Lung (tissue), 12 donors: ENCODE results near the gene PRDM16. TPM values are rescaled to one million over a fixed set of nuclear protein-coding genes. Genes with fewer than 3 reads are reported as not detected.

Experiments used
- ATAC-seq: fragments of 200-7000 bp; cut with Tn5 transposase; one replicate; pipeline ENCODE4 v1.9.1; 2020; ENCODE audit warnings: moderate number of reproducible peaks; ENCODE audit not compliant: insufficient read depth, low FRiP score
- DNase-seq, 3 donors: peaks; one replicate each; pipeline ENCODE4 v3.0.0-alpha.2; 2013 to 2017
- H3K27ac ChIP-seq, 2 donors: one replicate each; pipeline ENCODE4 v1.5.1; 2013; ENCODE audit warnings: mild to moderate bottlenecking in 2 of 2, moderate library complexity in 2 of 2, control low read depth in 1 of 2, inconsistent platforms in 1 of 2, low read depth in 1 of 2, low read length in 1 of 2
- H3K27me3 ChIP-seq, 3 donors: one replicate each; pipeline ENCODE4 v1.5.1; 2013; ENCODE audit warnings: low read length in 2 of 3; ENCODE audit not compliant: control insufficient read depth in 3 of 3, insufficient read depth in 3 of 3
- H3K36me3 ChIP-seq, 4 donors: one replicate each; pipeline ENCODE4 v1.5.1; 2013; ENCODE audit warnings: low read length in 4 of 4, mild to moderate bottlenecking in 1 of 4, moderate library complexity in 1 of 4; ENCODE audit not compliant: control insufficient read depth in 4 of 4, insufficient read depth in 4 of 4
- H3K4me1 ChIP-seq, 5 donors: one replicate each; pipeline ENCODE4 v1.5.1; 2013; ENCODE audit warnings: low read length in 5 of 5, mild to moderate bottlenecking in 2 of 5, moderate library complexity in 1 of 5; ENCODE audit not compliant: control insufficient read depth in 5 of 5, insufficient read depth in 5 of 5
- H3K4me3 ChIP-seq: one replicate; pipeline ENCODE4 v1.5.1; 2013; ENCODE audit warnings: mild to moderate bottlenecking, control low read depth, moderate library complexity
- H3K9ac ChIP-seq, 2 donors: one replicate each; pipeline ENCODE4 v1.5.1; 2013; ENCODE audit warnings: low read length in 2 of 2, control low read depth in 1 of 2; ENCODE audit not compliant: insufficient read depth in 1 of 2
- H3K9me3 ChIP-seq, 4 donors: one replicate each; pipeline ENCODE4 v1.5.1; 2013; ENCODE audit warnings: low read length in 3 of 4, mild to moderate bottlenecking in 1 of 4, moderate library complexity in 1 of 4; ENCODE audit not compliant: control insufficient read depth in 4 of 4, insufficient read depth in 3 of 4
- WGBS, 2 donors: extraction: QIAGEN DNeasy Blood & Tissue Kit; methylation state at CpG; one replicate each; pipeline ENCODE4 v1.1.7; 2013; 5-methylcytosine and 5-hydroxymethylcytosine counted together
- polyA plus RNA-seq, 2 donors: library from polyadenylated mRNA; stranded (reverse); fragments of 200-250 nt; gene quantifications; one replicate each; pipeline ENCODE4 v1.2.1, GENCODE V29; 2013
- total RNA-seq, 2 donors: library from RNA; depleted of rRNA in 1 of 2; stranded (reverse); fragments of >200 nt in 1 of 2; gene quantifications; one replicate each; pipeline ENCODE4 v1.2.1, GENCODE V29; 2014 to 2021
- TF ChIP-seq, protein P1 (sequence below): IDR thresholded peaks from 2 replicates; pipeline ENCODE4 v1.5.1; 2012; ENCODE audit warnings: mild to moderate bottlenecking; ENCODE audit errors: control extremely low read depth, extremely low read depth
- donor health status: control.
- donor health status: control.
- donor health status: Bipolar disorder and iron deficiency.
- donor health status: healthy.
- donor health status: DM: yes; HTN: yes; CAD: no.

Gene PRDM16
- total and polyA plus RNA-seq, 4 donors, result 2.4 to 36.5 (median 13.1) TPM

DNA sequence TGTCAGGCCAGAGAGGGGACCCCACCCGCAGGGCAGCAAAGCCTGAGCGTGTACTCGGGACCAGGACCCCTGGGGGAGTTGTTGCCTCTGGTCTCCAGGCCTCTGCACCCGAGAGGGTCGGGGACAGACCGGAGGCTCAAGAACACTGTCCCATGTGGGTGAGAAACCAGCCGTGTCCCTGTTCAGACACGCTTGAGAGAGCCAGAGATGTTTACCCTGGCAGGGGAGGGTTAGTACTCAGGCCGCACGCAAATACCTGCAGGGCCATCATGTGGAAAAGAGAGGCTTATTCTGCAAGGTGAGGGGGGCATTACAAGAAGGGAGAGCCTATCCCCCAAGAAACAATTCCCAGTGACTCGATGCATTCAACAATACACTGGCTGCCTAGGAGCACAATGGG lies 311.5 kb downstream of the PRDM16 start:
- no peak overlapping the region for H3K27ac ChIP-seq
- DNase-seq, result no peak
- WGBS, 2 donors, result 66 to 88% methylated on average over 11 of the region's 11 CpGs
- H3K4me1 ChIP-seq, result peaks cover 0 to 5% (median 0%) of the 10 kb centered on the region in 5 donors
- peaks cover 0 to 3% (median 0%) of the 10 kb centered on the region in 3 donors for H3K27me3 ChIP-seq
- ATAC-seq, result no peak
- H3K9ac ChIP-seq, result no peak overlapping the region
- H3K9me3 ChIP-seq, result no peaks in the 10 kb centered on the region
- no peak overlapping the region for H3K4me3 ChIP-seq
- no peaks in the 10 kb centered on the region for H3K36me3 ChIP-seq
- TF ChIP-seq, protein P1, sequence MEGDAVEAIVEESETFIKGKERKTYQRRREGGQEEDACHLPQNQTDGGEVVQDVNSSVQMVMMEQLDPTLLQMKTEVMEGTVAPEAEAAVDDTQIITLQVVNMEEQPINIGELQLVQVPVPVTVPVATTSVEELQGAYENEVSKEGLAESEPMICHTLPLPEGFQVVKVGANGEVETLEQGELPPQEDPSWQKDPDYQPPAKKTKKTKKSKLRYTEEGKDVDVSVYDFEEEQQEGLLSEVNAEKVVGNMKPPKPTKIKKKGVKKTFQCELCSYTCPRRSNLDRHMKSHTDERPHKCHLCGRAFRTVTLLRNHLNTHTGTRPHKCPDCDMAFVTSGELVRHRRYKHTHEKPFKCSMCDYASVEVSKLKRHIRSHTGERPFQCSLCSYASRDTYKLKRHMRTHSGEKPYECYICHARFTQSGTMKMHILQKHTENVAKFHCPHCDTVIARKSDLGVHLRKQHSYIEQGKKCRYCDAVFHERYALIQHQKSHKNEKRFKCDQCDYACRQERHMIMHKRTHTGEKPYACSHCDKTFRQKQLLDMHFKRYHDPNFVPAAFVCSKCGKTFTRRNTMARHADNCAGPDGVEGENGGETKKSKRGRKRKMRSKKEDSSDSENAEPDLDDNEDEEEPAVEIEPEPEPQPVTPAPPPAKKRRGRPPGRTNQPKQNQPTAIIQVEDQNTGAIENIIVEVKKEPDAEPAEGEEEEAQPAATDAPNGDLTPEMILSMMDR, result no peak

DNA sequence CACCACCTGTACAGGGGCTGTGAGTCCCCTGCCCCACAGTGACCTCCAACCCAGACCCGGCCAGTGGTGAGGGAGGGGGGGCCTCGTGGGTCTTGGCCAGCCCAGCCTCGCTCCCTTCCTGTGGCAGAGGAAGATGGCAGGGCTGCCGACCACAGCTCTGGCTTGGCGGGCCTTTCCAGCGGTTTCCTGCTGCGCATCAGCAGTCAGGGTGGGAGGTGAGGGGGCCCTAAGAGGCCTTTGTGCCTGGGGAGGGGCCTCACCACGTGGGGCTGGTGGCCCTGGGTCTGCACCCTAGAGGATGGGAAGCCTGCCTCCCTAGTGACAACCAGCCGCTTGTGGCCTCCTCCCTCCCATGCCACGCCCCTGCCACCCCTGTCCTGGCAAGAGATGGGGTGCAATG lies 312.9 kb downstream of the PRDM16 start:
- Histone ChIP-seq H3K9ac (no peak overlapping the region), H3K27ac (no peak overlapping the region), H3K9me3 (no peaks in the 10 kb centered on the region), H3K36me3 (no peaks in the 10 kb centered on the region), H3K4me3 (no peak overlapping the region), H3K27me3 (no peaks in the 10 kb centered on the region), H3K4me1 (peaks cover 0 to 5% (median 0%) of the 10 kb centered on the region in 5 donors)
- TF ChIP-seq, protein P1, result no peak
- WGBS, 2 donors, result 26 to 53% methylated on average over 10 of the region's 10 CpGs
- no peak for DNase-seq
- no peak for ATAC-seq

DNA sequence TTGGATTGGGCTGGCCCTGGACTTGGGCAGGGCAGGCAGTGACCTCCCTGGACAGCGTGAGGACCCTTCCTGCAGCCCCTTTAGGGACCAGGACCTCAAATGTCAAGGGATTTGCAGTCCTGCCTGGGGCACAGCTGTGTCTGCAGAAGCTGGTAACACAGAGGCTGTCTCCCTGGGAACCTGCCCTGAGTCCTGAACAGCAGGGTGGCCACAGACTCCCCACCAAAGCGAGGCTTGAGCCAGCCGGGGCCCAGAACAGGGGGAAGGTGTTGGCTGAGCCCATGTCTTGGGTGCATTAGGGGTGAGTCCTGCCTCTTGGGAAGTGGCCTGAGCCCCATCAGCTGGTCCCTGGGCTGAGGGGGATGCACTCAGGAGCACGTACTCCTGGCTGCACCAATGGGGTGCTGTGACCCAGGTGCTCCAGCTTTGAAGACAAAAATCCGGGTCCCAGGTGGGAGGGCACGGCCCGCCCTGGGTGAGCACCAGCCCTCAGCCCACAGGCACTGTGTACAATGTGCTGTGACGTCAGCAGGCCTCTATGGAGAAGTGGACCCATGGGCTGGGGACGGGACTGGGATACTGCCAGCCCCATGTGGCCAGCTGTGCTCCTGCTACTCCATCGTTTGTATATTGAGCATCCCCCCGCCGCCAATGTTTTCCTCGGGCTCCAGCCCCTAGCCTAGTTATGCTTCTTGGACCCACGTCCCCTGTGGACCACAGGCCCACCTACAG lies 313.5 kb downstream of the PRDM16 start:
- Histone ChIP-seq H3K27me3 (no peaks in the 10 kb centered on the region), H3K36me3 (no peaks in the 10 kb centered on the region), H3K4me3 (no peak overlapping the region), H3K27ac (no peak overlapping the region), H3K9ac (no peak overlapping the region), H3K9me3 (no peaks in the 10 kb centered on the region), H3K4me1 (peaks cover 0 to 5% (median 0%) of the 10 kb centered on the region in 5 donors)
- ATAC-seq (no peak), DNase-seq (no peak)
- 81 to 85% methylated on average over 14 of the region's 14 CpGs for WGBS, 2 donors
- TF ChIP-seq, protein P1, result no peak
